GM21526 (cell line): ENCODE measurements around the gene CRYBA4.
"Not testable (repeated sequence)": the region's sequence is repeated elsewhere in the genome, so short reads cannot be mapped to it uniquely, and the experiment has no call there.

Experiments used
- ATAC-seq: cut with Tn5 transposase; IDR thresholded peaks from one replicate; pipeline ENCODE4 v1.9.1; 2021; ENCODE audit warnings: moderate library complexity; ENCODE audit not compliant: unreplicated experiment, low FRiP score

Gene CRYBA4

DNA sequence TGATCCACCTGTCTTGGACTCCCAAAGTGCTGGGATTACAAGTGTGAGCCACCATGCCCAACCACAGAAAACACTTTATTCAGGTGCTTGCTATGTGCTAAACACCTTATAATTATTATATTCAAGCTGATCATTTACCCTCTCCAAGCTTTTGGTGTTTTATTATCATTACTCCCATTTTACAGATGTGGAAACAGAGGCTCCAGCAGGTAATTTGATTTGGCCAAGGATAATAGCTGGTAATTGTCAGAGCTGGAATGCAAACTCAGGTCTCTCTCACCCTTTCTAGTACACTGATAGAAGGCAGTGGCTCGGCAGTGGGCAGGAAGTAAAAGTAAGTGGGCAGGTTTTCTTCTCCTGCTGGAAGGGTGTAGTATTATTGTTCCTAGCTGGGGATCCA, 28.0 kb upstream of the CRYBA4 start:
- ATAC-seq, result no peak

DNA sequence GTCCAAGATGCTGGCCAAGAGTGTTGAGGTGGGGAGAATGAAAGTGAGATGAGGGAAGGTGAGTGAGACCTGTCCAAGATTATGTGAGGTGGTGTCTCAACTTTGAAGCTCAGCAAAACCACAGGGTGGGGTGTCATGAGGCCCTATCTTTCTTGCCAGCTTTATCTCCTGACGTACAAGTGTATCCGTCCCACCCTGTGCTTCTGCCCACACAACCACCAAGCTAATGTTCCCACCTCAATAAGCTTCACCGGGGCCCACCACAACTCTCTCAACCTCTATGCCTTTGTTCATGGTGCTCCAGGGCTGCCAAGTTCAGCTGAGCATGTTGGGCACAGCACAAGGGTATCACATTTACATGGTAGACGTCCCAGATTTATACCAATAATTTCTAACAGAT, 24.7 kb upstream of the CRYBA4 start:
- no peak for ATAC-seq

DNA sequence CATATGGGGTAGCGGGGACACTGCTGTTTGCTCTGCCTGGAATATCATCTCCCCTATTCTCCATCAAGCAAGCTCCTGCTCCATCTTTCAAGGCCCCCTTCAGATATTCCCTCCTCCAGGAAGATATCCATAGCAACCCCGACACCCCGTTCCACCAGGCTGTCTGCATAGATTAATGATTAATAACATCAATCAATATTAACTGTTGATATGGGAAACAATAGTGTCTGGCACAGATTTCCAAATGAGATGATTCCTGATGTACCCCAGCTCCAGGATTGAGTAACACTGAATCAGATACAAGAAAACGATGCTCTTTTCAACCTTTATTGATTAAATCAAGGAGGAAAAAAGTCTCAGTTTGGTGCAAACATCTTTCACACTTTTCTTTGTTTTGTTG, 24.3 kb upstream of the CRYBA4 start:
- no peak for ATAC-seq

DNA sequence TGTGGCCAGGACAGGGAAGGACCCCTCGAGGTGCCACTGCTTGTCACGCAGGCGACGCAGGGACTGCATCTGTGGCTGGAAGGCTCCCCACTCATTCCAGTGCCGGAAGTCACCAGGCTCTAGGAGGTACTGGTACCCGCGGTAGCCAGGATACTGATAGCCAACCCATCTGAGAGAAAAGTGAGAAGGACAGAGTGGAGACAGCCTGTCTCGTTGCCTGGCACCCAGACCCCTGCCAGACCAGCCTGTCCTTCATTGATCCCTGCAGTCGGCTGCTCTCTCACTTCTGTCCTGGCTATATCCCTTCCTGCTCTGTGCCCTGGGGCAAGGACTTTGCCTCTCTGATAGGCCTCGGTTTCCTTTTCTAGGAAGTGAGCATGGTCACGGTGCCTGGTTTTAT, 22.3 kb upstream of the CRYBA4 start:
- ATAC-seq, result no peak

DNA sequence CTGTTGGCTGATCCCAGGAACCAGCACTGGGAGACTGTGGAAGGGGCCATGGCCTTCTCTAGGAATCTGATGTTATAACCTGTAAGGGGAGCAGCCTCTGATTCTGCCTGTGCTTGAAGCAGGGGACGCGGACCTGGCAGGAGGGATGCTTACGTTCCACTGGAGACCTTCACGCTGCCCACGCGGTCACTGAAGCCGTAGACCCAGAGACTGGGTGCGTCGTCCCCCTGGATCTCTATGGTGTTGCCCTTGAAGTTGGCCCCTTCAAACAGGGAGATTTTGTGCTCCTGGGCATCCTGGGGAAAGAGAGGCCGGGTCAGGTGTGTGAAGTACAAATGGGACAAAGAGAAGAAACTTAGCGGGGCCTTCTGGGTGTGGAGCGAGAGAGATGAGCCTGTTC, 20.0 kb upstream of the CRYBA4 start:
- ATAC-seq, result no peak

DNA sequence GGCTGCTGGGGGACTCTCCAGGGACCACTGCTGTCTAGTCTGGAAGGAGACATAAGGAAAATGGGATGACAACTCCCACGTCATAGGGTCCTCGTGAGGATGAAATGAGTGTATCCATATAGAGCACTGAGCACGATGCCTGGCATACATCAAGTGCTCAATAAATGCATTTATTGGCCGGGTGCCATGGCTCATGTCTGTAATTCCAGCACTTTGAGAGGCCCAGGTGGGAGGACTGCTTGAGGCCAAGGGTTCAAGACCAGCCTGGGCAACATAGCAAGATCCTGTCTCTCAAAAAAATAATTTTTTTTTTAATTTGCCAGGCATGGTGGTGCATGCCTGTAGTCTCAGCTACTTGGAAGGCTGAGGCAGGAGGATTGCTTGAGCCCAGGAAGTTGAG, 19.6 kb upstream of the CRYBA4 start:
- ATAC-seq, result no peak

DNA sequence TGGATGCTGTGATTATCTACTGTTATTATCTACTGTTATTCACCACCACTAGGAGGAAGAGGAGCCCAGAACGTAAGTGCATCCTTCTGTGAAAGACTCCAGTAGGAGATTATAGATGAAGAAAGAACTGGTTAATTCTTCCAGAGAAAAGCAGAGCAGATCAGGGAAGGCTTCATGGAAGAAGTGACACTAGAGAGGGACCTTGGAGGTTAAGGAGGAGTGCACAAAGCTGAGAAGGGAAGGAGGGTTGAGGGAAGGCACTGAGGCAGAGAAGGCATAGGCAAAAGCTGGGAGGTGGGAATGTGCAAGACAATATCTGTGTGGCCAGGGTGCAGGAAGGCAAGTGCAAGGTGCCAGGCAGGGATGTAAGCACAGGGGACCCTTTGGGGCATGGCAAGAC, 17.4 kb upstream of the CRYBA4 start:
- no peak for ATAC-seq

DNA sequence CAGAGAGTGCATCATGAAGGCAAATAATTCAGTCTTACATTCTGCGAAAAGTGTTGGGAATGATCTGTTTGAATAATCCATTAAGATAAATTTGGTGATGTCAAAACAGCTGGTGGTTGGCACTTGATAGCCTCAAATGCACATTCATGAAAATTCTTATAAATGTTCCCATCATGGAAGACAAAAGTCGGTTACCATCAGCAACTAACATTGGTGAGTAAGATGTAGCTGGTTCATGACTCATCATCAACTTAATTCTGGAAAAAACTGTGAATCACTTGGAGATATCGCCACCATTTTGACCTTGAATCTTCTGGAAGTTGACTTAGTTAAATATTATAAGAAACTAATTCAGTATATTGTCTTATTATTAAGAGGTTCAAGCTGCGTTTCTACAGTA, 15.2 kb upstream of the CRYBA4 start:
- no peak for ATAC-seq

DNA sequence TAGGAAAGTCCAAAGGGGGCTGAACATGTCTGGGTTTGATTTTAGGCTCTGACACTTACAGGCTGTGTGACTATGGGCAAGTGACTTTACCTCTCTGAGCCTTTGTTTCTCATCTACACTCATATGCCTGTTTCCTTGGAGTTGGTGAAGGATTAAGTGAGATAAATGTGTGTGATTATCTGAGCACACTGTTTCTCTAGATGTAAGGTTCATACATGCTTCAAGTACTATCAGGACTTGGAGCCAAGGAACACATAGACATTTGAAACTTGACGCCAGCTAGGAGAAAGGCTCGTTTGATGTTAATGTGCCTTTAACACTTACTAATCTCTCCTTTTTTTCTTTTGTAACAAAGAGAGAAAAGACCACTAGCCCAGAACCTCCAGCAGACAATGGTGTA, 13.6 kb upstream of the CRYBA4 start:
- ATAC-seq, result no peak

DNA sequence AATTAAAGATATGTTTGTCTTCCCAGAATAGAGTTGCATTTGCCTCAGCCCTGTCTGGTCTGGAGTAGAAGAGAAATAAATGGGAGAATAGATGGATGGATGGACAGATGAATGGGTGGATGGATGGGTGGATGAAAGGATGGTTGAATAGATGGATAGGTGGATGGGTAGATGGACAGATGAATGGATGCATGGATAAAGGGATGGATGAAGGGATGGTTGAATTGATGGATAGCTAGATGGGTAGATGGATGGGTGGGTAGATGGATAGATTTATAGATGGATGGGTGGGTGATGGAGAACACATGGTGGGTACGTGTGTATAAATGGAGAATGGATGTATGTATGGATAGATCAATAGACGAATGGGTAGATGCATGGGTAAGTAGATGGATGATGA, 12.5 kb upstream of the CRYBA4 start:
- no peak for ATAC-seq

DNA sequence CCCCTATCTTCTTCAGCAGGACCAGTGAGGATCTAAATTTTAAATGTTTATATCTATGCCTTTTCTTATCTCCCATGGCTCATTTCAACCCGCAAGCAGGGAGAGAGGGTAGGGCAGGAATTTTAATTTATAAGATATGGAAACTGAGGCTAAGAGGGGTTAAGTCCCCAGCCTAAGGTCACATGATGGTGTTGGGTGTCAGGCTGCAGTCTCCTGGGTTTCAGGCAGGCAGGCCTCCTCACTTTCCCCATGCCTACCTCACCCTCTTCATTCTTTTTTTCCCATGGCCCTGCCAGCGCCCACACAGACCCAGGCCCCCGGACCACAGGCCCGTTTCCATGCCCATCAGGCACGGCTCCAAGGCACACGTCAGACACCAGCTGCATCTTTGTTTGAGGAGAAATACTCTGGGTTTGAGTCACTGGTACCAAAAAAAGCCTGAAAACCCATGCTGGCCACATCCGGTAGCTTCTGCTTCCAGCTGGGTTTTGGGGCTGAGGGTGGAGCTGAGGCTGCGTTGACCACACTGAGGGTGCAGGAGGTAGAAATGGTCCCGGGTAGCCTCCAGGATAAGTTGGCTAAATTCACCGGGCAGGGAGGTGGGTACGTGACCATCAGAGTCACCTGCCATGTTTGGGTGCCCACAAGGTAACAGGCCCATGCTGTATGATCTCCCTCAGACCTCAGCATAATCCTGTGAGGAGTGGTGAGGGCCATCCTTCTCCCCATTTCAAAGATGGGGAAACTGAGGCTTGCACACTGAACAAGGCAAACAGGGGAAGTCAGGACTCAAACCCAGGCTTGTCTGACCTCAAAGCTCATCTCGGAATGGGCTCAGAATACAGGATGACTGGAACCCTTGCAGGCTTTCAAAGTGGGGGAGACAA, 11.4 kb upstream of the CRYBA4 start:
- peak; percentile 74 for ATAC-seq

DNA sequence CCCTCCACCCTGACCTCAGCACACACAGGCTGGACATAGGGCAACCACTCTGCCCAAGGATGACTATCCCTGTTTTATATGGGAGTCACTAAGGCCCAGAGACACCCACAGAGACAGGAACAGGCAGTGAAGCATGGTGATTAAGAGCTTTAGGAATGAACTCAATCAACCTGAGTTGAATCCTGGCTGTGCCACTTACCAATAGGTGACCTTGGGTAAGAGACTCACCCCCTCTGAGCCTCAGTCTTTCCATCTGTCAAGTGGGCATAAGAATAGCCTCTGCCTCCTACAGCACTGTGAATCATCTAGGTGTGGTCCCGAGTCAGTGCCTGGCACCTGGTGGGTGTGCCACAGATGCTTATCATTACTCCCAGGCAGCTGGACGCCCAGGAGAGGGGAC, 10.8 kb upstream of the CRYBA4 start:
- ATAC-seq, result no peak

DNA sequence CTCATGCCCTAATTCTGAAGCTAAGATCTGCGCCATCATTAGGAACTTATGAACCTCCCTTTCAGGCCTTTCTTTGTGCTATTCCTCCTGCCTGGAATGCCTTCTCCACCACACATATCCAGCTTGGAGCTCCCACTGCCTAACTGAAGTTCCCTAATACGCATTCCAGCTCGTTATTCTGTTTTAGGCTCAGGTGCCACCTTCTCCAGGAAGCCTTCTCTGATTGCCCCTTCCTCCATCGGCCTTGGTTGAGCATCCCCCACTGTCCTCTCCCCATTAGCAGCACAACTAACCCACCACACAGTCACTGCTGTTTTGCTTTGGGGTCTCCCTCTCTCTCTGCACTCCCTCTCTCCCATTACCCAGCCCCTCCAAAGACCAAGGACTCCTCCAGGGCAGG, 9.1 kb upstream of the CRYBA4 start:
- ATAC-seq, result no peak

DNA sequence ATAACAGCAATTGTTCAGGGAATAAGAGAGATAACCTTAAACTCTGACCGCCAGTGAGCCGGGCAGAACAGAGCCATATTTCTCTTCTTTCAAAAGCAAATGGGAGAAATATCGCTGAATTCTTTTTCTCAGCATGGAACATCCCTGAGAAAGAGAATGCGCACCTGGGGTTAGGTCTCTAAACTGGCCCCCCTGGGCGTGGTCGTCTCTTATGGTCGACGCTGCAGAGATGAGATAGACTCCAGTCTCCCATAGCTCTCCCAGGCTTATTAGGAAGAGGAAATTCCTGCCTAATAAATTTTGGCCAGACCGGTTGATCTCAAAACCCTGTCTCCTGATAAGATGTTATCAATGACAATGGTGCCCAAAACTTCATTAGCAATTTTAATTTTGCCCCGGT, 8.0 kb upstream of the CRYBA4 start:
- ATAC-seq, result not testable (repeated sequence)

DNA sequence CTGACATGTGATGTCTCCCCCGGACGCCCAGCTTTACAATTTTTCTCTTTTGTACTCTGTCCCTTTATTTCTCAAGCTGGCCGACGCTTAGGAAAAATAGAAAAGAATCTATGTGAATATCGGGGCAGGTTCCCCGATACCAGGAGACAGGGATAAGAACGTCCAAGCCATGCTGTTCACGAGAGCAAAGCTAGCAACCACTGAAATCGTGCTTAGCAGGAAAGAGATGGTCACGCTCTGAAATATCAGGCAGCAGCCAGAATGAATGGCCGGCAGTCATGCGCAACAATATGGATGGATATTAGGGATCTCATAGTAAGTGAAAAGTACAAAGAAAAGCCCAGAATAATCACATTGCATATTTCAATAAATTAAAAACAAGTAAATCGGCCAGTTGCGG, 7.4 kb upstream of the CRYBA4 start:
- no peak for ATAC-seq

DNA sequence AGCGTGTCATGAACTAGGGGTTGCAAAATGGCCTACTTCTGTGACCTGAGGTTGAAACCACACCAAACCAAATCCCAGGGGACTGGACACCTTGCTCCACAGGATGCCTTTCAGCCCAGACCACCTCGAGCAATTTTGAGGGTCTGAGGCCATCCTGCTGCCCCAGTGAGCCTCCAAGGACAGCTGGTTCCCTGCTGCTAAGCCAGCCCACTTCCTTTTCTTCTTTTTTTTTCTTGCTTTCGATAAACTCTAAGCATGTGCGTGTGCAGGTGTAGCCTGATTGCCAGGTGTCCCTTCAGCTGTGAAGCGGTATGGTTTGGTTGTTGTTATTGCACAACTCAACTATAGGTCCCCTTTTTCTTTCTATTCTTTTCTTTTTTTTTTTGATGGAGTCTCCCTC, 6.6 kb upstream of the CRYBA4 start:
- ATAC-seq, result no peak

DNA sequence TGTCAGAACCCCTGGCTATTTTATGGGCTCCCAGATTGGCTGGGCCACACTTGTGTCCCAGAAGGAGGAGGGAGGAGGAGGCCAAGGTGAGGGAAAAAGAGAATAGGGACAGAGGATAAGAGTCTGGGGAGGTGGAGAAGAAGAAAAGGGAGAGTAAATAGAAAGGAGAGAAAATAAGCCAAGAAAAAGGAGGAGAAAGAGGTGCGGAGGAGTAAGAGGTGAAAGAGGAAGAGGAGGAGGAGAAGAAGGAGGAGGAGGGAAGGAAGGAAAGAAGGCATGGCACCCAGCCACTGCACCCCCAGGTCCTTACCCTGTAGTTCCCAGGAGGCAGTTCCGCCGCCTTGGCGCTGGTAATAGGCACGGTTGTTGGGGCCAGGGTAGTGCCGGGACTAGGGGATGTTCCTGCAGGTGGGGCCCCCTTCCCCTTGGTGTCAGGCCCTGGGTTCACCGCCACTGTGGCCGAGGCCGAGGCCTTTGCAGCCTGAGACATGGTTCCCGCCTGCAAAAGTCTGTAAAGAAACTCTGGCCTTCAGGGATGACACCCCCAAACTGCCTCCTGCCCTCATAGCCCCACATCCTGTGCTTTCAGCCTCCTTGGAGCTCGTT, 5.8 kb upstream of the CRYBA4 start:
- ATAC-seq, result no peak

DNA sequence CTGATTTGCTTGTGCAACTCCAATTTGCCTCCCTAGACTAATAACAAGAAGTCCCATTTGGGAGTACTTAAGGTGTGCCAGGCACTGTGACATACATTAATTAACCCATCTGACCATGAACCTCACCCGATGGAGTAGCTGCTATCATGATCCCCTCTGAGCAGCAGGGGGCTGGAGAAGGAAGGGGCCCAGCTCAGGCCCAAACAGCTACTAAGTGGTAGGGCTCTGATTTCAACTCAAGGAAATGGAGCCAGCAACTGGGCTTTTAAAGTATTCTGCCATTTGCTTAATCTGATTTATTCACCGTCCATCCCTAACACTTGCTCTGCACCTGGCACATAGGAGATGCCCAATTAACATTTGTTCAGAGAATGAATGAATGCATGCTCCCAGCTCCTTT, 5.1 kb upstream of the CRYBA4 start:
- ATAC-seq, result no peak

DNA sequence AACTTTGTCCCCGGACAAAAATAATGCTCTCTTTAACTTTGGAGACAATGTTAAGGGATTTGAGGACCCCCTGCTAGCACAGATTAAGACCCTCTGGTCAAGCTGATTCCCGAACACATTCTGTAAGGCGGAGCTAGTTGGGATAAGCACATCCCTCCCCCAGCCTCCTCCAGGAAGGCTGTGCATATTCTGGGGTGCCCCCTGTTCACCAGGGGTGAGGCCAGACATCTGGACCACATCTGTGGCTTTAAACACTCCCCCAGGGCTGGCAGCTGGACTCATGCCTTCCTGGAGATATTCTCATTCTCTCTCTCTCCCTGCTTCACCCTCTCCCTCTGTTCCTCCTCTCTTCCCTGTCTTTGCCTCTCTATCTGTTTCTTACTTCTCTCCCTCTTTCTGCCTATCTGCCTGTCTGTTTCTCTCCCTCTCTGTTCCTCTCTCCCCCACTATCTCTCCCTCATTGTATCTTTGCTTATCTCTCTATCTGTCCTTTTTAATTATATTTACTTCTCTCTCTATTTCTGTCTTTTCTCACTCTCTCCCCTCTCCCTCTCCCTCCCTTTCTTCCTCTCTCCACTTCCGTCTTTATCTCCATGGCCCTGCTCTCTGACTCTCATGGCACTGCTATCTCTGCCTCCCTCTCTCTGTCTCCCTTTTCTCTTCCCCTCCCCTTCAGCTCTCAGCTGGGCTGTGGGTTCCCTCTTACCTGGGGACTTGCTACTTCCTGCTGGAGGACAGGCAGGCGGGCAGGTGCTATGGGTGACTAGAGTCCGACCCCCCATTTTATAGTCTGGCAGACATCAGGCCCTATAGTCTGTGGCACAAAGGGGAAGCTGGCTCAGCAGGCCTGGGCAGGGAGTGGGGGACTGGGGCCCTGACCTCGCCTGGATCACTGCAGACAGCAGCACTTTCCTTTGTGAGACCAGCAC, 4.2 kb upstream of the CRYBA4 start, which contains the start of gene CRYBB1:
CRYBB1 (minus strand) TSS at position 757 of the 929 bp plus-strand sequence. CDS start 1,708 bp downstream, outside the sequence.
- no peak for ATAC-seq

DNA sequence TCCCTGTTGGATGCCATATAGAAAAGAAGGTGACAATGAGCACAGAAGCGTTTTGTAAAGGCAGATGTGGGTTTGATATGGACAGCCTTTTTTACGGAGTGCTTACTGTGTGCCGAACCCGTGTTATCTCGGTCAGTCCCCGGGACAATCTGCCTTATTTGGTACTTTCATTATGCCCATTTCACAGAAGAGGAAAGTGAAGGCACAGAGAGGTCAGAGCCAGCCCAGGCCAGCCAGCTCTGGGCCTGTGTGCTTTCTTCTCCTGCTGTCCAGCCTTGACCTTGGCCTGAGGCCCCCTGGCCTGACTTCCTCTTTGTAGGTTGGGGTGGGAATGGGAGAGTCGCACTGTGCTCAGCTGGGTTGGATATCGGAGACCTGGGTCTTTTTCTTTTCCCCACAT, 3.3 kb upstream of the CRYBA4 start:
- no peak for ATAC-seq

DNA sequence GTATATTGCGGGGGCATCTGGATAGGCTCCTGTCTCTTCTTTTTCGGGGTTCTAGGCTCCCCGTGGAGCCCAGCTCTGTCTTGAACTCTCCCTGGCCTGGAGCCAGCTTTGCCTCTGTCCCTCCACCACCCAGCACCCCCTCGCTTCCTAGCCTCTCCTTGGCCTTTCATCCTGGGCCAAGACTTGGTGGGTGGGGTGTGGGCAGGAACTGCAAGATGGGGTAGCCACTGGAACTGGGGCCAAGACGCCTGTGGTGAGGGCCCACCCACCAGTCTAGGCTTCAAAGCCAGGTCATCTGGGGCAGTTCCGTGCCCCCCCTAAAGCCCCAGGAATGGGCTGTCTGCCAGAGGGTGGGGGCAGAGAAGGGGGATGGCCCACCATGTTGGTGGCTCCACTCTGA, 2.3 kb upstream of the CRYBA4 start:
- ATAC-seq, result no peak
